OCI-LY1 (cell line): ENCODE data around the gene FNDC8.

Experiments used
- EZH2 ChIP-seq: fragments of 200-600 bp; sonication (generic), shearing (Covaris generic); IDR thresholded peaks from 2 replicates; pipeline ENCODE4 v1.8.0; 2017; ENCODE audit warnings: borderline replicate concordance, mixed run types, mild to moderate bottlenecking, antibody characterized with exemption, low read length, moderate library complexity, mixed read lengths
- TF ChIP-seq, protein P1 (sequence below): fragments of 200-600 bp; sonication (generic), shearing (Covaris generic); IDR thresholded peaks from 2 replicates; pipeline ENCODE4 v1.5.1; 2017; ENCODE audit warnings: mild to moderate bottlenecking, antibody characterized with exemption, low read length, moderate library complexity, mixed read lengths

GRCh38 chr17:35127751-35128514 is 6.5 kb downstream of the FNDC8 start:
- TF ChIP-seq, protein P1, sequence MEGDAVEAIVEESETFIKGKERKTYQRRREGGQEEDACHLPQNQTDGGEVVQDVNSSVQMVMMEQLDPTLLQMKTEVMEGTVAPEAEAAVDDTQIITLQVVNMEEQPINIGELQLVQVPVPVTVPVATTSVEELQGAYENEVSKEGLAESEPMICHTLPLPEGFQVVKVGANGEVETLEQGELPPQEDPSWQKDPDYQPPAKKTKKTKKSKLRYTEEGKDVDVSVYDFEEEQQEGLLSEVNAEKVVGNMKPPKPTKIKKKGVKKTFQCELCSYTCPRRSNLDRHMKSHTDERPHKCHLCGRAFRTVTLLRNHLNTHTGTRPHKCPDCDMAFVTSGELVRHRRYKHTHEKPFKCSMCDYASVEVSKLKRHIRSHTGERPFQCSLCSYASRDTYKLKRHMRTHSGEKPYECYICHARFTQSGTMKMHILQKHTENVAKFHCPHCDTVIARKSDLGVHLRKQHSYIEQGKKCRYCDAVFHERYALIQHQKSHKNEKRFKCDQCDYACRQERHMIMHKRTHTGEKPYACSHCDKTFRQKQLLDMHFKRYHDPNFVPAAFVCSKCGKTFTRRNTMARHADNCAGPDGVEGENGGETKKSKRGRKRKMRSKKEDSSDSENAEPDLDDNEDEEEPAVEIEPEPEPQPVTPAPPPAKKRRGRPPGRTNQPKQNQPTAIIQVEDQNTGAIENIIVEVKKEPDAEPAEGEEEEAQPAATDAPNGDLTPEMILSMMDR: no peak
- TF ChIP-seq EZH2: no peak
